Lung (tissue), 12 donors: Measurements from ENCODE around the gene NCOA3. TPM values are rescaled to one million over a fixed set of nuclear protein-coding genes. Genes with fewer than 3 reads are reported as not detected.

Experiments
- ATAC-seq: fragments of 200-7000 bp; cut with Tn5 transposase; one replicate; pipeline ENCODE4 v1.9.1; 2020; ENCODE audit warnings: moderate number of reproducible peaks; ENCODE audit not compliant: insufficient read depth, low FRiP score
- DNase-seq, 3 donors: peaks; one replicate each; pipeline ENCODE4 v3.0.0-alpha.2; 2013 to 2017
- H3K27ac ChIP-seq, 2 donors: one replicate each; pipeline ENCODE4 v1.5.1; 2013; ENCODE audit warnings: mild to moderate bottlenecking in 2 of 2, moderate library complexity in 2 of 2, control low read depth in 1 of 2, inconsistent platforms in 1 of 2, low read depth in 1 of 2, low read length in 1 of 2
- H3K27me3 ChIP-seq, 3 donors: one replicate each; pipeline ENCODE4 v1.5.1; 2013; ENCODE audit warnings: low read length in 2 of 3; ENCODE audit not compliant: control insufficient read depth in 3 of 3, insufficient read depth in 3 of 3
- H3K36me3 ChIP-seq, 4 donors: one replicate each; pipeline ENCODE4 v1.5.1; 2013; ENCODE audit warnings: low read length in 4 of 4, mild to moderate bottlenecking in 1 of 4, moderate library complexity in 1 of 4; ENCODE audit not compliant: control insufficient read depth in 4 of 4, insufficient read depth in 4 of 4
- H3K4me1 ChIP-seq, 5 donors: one replicate each; pipeline ENCODE4 v1.5.1; 2013; ENCODE audit warnings: low read length in 5 of 5, mild to moderate bottlenecking in 2 of 5, moderate library complexity in 1 of 5; ENCODE audit not compliant: control insufficient read depth in 5 of 5, insufficient read depth in 5 of 5
- H3K4me3 ChIP-seq: one replicate; pipeline ENCODE4 v1.5.1; 2013; ENCODE audit warnings: mild to moderate bottlenecking, control low read depth, moderate library complexity
- H3K9ac ChIP-seq, 2 donors: one replicate each; pipeline ENCODE4 v1.5.1; 2013; ENCODE audit warnings: low read length in 2 of 2, control low read depth in 1 of 2; ENCODE audit not compliant: insufficient read depth in 1 of 2
- H3K9me3 ChIP-seq, 4 donors: one replicate each; pipeline ENCODE4 v1.5.1; 2013; ENCODE audit warnings: low read length in 3 of 4, mild to moderate bottlenecking in 1 of 4, moderate library complexity in 1 of 4; ENCODE audit not compliant: control insufficient read depth in 4 of 4, insufficient read depth in 3 of 4
- WGBS, 2 donors: extraction: QIAGEN DNeasy Blood & Tissue Kit; methylation state at CpG; one replicate each; pipeline ENCODE4 v1.1.7; 2013; 5-methylcytosine and 5-hydroxymethylcytosine counted together
- polyA plus RNA-seq, 2 donors: library from polyadenylated mRNA; stranded (reverse); fragments of 200-250 nt; gene quantifications; one replicate each; pipeline ENCODE4 v1.2.1, GENCODE V29; 2013
- total RNA-seq, 2 donors: library from RNA; depleted of rRNA in 1 of 2; stranded (reverse); fragments of >200 nt in 1 of 2; gene quantifications; one replicate each; pipeline ENCODE4 v1.2.1, GENCODE V29; 2014 to 2021
- TF ChIP-seq, protein P1 (sequence below): IDR thresholded peaks from 2 replicates; pipeline ENCODE4 v1.5.1; 2012; ENCODE audit warnings: mild to moderate bottlenecking; ENCODE audit errors: control extremely low read depth, extremely low read depth
- donor health status: control.
- donor health status: control.
- donor health status: Bipolar disorder and iron deficiency.
- donor health status: healthy.
- donor health status: DM: yes; HTN: yes; CAD: no.

Gene NCOA3
- total and polyA plus RNA-seq, 4 donors = 5.5 to 69.4 (median 22.6) TPM

GRCh38 chr20:47672166-47672565 lies 170.5 kb downstream of the NCOA3 start:
- WGBS, 2 donors = 90 to 94% methylated on average over 15 of the region's 15 CpGs
- TF ChIP-seq, protein P1, sequence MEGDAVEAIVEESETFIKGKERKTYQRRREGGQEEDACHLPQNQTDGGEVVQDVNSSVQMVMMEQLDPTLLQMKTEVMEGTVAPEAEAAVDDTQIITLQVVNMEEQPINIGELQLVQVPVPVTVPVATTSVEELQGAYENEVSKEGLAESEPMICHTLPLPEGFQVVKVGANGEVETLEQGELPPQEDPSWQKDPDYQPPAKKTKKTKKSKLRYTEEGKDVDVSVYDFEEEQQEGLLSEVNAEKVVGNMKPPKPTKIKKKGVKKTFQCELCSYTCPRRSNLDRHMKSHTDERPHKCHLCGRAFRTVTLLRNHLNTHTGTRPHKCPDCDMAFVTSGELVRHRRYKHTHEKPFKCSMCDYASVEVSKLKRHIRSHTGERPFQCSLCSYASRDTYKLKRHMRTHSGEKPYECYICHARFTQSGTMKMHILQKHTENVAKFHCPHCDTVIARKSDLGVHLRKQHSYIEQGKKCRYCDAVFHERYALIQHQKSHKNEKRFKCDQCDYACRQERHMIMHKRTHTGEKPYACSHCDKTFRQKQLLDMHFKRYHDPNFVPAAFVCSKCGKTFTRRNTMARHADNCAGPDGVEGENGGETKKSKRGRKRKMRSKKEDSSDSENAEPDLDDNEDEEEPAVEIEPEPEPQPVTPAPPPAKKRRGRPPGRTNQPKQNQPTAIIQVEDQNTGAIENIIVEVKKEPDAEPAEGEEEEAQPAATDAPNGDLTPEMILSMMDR = no peak
- ATAC-seq (no peak), DNase-seq (no peak)
- Histone ChIP-seq H3K36me3 (no peaks in the 10 kb centered on the region), H3K9me3 (no peaks in the 10 kb centered on the region), H3K4me1 (no peaks in the 10 kb centered on the region), H3K9ac (no peak overlapping the region), H3K4me3 (no peak overlapping the region), H3K27me3 (no peaks in the 10 kb centered on the region), H3K27ac (no peak overlapping the region)

DNA sequence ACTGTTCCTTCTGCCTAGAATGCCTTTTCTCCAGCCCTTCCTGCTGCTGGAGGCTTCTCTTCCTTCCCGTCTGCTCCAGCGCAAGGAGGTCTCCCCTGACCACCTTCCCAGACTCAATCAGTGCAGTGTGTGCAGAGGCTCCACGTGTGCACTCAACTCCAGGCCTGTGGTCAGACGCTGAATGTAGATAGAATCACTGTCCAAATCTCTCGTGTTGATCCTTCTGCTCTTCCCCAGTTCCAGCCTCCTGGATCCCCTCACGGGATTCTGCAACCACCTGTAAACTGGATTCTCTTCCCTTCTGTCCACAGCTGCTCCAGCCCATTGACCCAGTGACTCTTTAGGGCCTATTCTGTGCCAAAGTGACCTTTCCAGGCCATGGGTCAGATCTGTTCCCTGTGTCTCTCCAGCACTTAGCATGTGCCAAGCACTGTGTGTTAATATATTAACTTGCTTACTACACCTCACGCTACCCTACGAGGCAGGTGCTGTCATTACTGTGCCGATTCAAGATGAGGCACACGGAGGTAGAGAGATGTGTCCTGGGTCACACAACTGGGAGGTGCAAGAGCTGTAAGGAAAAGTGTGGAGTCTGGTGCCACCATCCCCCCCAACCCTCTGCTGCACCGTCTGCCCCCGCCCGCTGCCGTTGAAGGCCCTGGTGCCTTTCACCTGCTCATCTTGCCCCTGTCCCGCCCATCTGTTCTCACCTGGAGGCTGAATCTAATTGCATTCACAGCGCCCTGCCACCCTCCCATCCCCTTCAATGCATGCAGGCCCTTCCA lies 171.4 kb downstream of the NCOA3 start:
- TF ChIP-seq, protein P1 = no peak
- no peaks in the 10 kb centered on the region for H3K27me3 ChIP-seq
- H3K4me1 ChIP-seq = no peaks in the 10 kb centered on the region
- 91 to 95% methylated on average over 16 of the region's 16 CpGs for WGBS, 2 donors
- no peak overlapping the region for H3K27ac ChIP-seq
- H3K9me3 ChIP-seq = no peaks in the 10 kb centered on the region
- no peak overlapping the region for H3K9ac ChIP-seq
- ATAC-seq = no peak
- DNase-seq = no peak
- no peak overlapping the region for H3K4me3 ChIP-seq
- no peaks in the 10 kb centered on the region for H3K36me3 ChIP-seq

DNA sequence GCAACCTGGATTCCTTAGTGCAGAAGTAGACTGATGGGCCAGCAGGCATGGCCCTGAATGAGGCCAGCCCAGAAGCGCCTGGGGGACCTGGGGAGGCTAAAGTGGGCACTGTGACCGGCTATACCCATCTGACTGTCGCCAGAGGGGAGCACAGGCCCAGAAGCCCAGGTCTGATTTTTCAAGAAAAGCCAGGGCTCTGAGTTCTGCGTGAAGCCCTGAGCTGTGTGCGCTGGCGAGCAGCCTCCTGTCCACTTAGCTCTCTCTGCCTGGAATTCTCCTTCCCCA lies 171.9 kb downstream of the NCOA3 start:
- Histone ChIP-seq H3K4me3 (no peak overlapping the region), H3K4me1 (peaks cover 0 to 2% (median 0%) of the 10 kb centered on the region in 5 donors), H3K36me3 (no peaks in the 10 kb centered on the region), H3K27ac (no peak overlapping the region), H3K9ac (no peak overlapping the region), H3K27me3 (no peaks in the 10 kb centered on the region), H3K9me3 (no peaks in the 10 kb centered on the region)
- TF ChIP-seq, protein P1 = no peak
- DNase-seq (peak in 1 of 3 donors; percentile 3), ATAC-seq (no peak)
- WGBS, 2 donors = 91 to 96% methylated on average over 6 of the region's 6 CpGs

- DNase-seq (peak in 1 of 3 donors; percentile 7), ATAC-seq (no peak)
- no peaks in the 10 kb centered on the region for H3K9me3 ChIP-seq
- TF ChIP-seq, protein P1 = no peak
- H3K9ac ChIP-seq = no peak overlapping the region
- WGBS, 2 donors = 95 to 98% methylated on average over 15 of the region's 15 CpGs
- H3K27me3 ChIP-seq = no peaks in the 10 kb centered on the region
- peaks cover 0 to 7% (median 0%) of the 10 kb centered on the region in 5 donors for H3K4me1 ChIP-seq
- no peak overlapping the region for H3K27ac ChIP-seq
- H3K4me3 ChIP-seq = no peak overlapping the region
- no peaks in the 10 kb centered on the region for H3K36me3 ChIP-seq
Observed at GRCh38 chr20:47674145-47674544, 172.5 kb downstream of the NCOA3 start.
